Retina (tissue), 1 donor: ENCODE data around the gene FAM20B.
"Not testable (repeated sequence)": the region's sequence is repeated elsewhere in the genome, so short reads cannot be mapped to it uniquely, and the experiment has no call there.

Experiments
- DNase-seq: peaks from one replicate; pipeline ENCODE4 v3.0.0-alpha.2; 2016

Gene FAM20B

GRCh38 chr1:179025125-179025974, at the start of gene FAM20B:
Gene FAM20B, plus strand, starts transcription at chr1:179025894. Its CDS starts 17,954 bp downstream, at chr1:179043848.
- DNase-seq, result peak; percentile 89

GRCh38 chr1:178976541-178976940, 49.2 kb upstream of the FAM20B start:
- no peak for DNase-seq

- no peak for DNase-seq
Observed at GRCh38 chr1:178986204-178986603, 39.5 kb upstream of the FAM20B start.

- DNase-seq, result not testable (repeated sequence)
Observed at GRCh38 chr1:178988198-178988597, 37.5 kb upstream of the FAM20B start.

- DNase-seq, result no peak
Observed at GRCh38 chr1:178993559-178993958, 32.1 kb upstream of the FAM20B start.

GRCh38 chr1:178997428-178997827, 28.3 kb upstream of the FAM20B start:
- DNase-seq, result no peak

GRCh38 chr1:178998295-178998694, 27.4 kb upstream of the FAM20B start:
- no peak for DNase-seq

- DNase-seq, result no peak
Observed at GRCh38 chr1:178999061-178999460, 26.6 kb upstream of the FAM20B start.

- DNase-seq, result no peak
Observed at GRCh38 chr1:179001451-179001850, 24.2 kb upstream of the FAM20B start.

- not testable (repeated sequence) for DNase-seq
Observed at GRCh38 chr1:179002064-179002463, 23.6 kb upstream of the FAM20B start.

GRCh38 chr1:179002552-179003345, 22.9 kb upstream of the FAM20B start:
- DNase-seq, result peak; percentile 96

GRCh38 chr1:179003512-179004066, 22.1 kb upstream of the FAM20B start:
- no peak for DNase-seq

GRCh38 chr1:179007233-179007632, 18.5 kb upstream of the FAM20B start:
- DNase-seq, result no peak

- no peak for DNase-seq
Observed at GRCh38 chr1:179010671-179011070, 15.0 kb upstream of the FAM20B start.

GRCh38 chr1:179012038-179012437, 13.7 kb upstream of the FAM20B start:
- no peak for DNase-seq

- no peak for DNase-seq
Observed at GRCh38 chr1:179014123-179014522, 11.6 kb upstream of the FAM20B start.

GRCh38 chr1:179015396-179015795, 10.3 kb upstream of the FAM20B start:
- no peak for DNase-seq

GRCh38 chr1:179016706-179017382, 8.8 kb upstream of the FAM20B start:
- no peak for DNase-seq

GRCh38 chr1:179017383-179018326, 8.0 kb upstream of the FAM20B start:
- DNase-seq, result no peak

- DNase-seq, result peak; percentile 43
Observed at GRCh38 chr1:179021873-179022272, 3.8 kb upstream of the FAM20B start.

GRCh38 chr1:179023946-179024650, 1.6 kb upstream of the FAM20B start:
- no peak for DNase-seq
